IPS DF 6.9 (cell line): ENCODE data around the gene ARHGEF25.
"Not testable (repeated sequence)": the region's sequence is repeated elsewhere in the genome, so short reads cannot be mapped to it uniquely, and the experiment has no call there.

Source experiments
- DNase-seq: peaks from one replicate; pipeline ENCODE4 v3.0.0-alpha.2; 2013; ENCODE audit warnings: low read depth, low spot score
- H3K27ac ChIP-seq: one replicate; pipeline ENCODE4 v1.5.1; 2013; ENCODE audit warnings: low read length, control low read depth
- H3K27me3 ChIP-seq: 2 replicates; pipeline ENCODE4 v1.6.1; 2013; ENCODE audit warnings: mild to moderate bottlenecking, low read length; ENCODE audit not compliant: control insufficient read depth, insufficient read depth
- H3K36me3 ChIP-seq: 2 replicates; pipeline ENCODE4 v1.6.1; 2013; ENCODE audit warnings: low read length; ENCODE audit not compliant: control insufficient read depth, insufficient read depth
- H3K4me1 ChIP-seq: 2 replicates; pipeline ENCODE4 v1.6.1; 2013; ENCODE audit warnings: low read length; ENCODE audit not compliant: control insufficient read depth, insufficient read depth
- H3K4me3 ChIP-seq: 2 replicates; pipeline ENCODE4 v1.5.1; 2013; ENCODE audit warnings: mild to moderate bottlenecking, low read length
- H3K9me3 ChIP-seq: 2 replicates; pipeline ENCODE4 v1.6.1; 2013; ENCODE audit warnings: low read length, inconsistent platforms; ENCODE audit not compliant: control insufficient read depth, insufficient read depth
- WGBS: extraction: QIAGEN DNeasy Blood & Tissue Kit; methylation state at CpG from one replicate; pipeline ENCODE4 v1.1.7; 2013; ENCODE audit warnings: mixed read lengths, missing lambda C conversion rate; ENCODE audit not compliant: insufficient read length, insufficient coverage; 5-methylcytosine and 5-hydroxymethylcytosine counted together

ARHGEF25 gene

DNA sequence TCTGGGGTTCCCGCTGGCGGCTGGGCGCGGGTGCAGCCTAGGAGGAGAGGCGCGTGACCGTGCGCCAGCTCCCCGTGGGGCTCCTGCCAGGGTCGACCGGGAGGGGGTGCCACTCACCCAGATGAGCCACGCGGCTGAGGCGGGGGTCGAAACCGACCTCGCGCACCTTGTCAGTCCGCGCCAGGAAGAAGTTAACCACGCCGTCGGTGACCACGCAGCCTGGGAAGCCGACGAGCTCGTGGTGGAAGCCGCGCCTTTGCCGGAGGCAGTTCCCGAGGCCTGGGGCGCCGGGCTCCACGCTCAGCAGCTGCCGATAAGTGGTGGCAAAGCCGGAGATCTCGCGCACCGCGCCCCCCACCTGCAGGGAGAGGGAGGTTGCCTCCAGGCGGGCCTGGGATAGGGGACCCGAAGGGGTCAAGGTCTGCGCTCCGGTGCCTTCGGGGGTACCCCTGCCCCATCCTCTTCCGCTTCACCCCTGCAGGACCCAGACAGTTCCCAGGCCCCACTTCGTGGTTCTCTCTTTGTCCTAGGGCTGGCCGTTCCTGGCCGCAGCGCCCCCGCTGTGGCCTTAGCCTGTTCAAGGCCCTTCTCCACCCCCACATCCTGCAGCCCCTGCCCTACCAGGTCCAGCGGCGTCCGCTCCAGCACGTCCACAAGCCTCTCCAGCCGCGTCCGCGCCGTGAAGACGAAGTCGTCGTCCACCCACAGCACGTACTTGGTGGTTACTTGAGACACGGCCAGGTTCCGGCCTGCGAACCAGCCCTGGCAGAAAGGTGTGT is 16.5 kb downstream of the ARHGEF25 start:
- DNase-seq, result no peak
- Histone ChIP-seq H3K36me3 (no peaks in the 10 kb centered on the region), H3K27me3 (peaks cover 91% of the 10 kb centered on the region), H3K4me1 (peaks cover 8% of the 10 kb centered on the region), H3K9me3 (no peaks in the 10 kb centered on the region), H3K4me3 (peak overlapping the region; percentile 25; the same call in 1 of the 2 replicates), H3K27ac (no peak overlapping the region)
- WGBS, result no CpG with 5 or more reads among the region's 67 CpGs

DNA sequence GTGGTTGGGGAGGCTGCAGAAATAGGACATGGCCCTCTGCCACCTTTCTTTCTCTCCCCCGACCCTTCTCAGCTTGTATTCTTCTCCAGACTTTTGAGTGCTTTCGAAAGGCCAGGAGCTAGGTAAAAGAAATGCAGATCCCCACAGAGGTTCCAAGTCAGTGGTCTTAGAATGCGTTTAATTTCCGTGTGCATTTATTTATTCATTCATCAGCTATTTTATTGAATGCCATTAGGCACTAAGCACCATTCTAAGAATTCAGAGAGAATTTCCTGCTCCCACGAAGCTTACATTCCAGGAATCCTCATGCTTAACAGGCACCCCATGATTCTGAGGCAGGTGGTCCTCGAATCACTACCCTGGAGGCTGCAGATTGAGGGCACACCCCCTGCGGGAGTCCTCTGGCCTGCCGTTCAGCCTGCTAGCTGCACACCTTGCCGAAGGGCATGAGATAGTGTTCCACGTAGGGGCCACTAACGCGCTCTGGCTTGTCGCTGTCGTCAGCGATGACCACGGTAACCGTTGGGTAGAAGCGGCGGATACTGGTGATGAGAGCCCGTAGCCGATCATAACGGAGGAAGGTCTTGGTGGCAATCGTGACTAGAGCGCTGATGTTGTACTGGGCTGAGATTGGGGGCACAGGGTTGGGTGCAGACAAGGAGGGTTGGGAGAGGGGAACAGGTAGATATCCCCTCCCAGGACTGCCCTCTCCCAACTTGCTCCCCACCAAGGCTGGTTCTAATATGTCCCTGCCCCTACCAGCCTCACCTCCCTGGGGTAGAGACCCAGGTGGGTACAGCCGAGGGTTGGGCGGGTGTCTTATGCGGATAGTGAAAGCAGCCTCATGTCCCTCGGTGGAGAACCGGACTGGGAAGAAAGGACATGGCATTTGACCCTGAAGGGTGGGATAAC is 17.3 kb downstream of the ARHGEF25 start:
- WGBS, result no CpG with 5 or more reads among the region's 29 CpGs
- Histone ChIP-seq H3K36me3 (no peaks in the 10 kb centered on the region), H3K4me1 (peaks cover 8% of the 10 kb centered on the region), H3K27me3 (peaks cover 85% of the 10 kb centered on the region), H3K4me3 (no peak overlapping the region; the same call in 1 of the 2 replicates), H3K9me3 (no peaks in the 10 kb centered on the region), H3K27ac (no peak overlapping the region)
- no peak for DNase-seq

GRCh38 chr12:57629897-57630471 is 18.7 kb downstream of the ARHGEF25 start:
- no peak overlapping the region for H3K4me3 ChIP-seq
- peaks cover 70% of the 10 kb centered on the region for H3K27me3 ChIP-seq
- no peaks in the 10 kb centered on the region for H3K9me3 ChIP-seq
- no CpG with 5 or more reads among the region's 5 CpGs for whole genome bisulfite sequencing
- H3K27ac ChIP-seq, result no peak overlapping the region
- H3K36me3 ChIP-seq, result no peaks in the 10 kb centered on the region
- no peak for DNase-seq
- H3K4me1 ChIP-seq, result peaks cover 8% of the 10 kb centered on the region

DNA sequence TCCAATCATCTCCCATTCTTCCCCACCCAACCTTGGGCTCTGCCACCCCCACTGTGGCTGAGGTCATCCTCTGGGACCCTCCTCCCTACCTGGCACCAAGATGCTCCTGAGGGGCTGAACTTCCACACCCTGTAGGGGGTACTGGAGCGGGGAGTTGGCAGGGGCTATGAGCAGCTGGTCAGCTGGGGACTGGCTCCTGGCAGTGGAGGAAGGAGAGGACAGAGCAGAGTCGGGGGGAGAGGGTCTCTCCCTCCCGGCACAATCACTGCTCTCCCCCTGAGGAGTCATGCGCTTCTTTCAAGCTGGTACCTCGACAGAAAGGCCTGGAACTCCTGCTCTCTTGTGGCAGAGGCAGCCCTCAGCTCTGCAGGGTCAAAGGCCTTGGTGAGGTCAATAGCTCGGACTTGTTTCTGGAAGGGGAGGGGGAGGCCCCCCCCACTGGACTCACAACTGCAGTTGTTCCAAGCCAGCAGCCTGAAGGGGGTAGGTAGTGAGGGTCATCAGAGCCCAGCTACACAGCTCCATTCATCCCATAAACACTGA is 19.7 kb downstream of the ARHGEF25 start:
- no peak for DNase-seq
- WGBS, result no CpG with 5 or more reads among the region's 6 CpGs
- H3K27me3 ChIP-seq, result peaks cover 61% of the 10 kb centered on the region
- no peak overlapping the region for H3K27ac ChIP-seq
- H3K4me1 ChIP-seq, result peaks cover 8% of the 10 kb centered on the region
- no peaks in the 10 kb centered on the region for H3K36me3 ChIP-seq
- H3K9me3 ChIP-seq, result no peaks in the 10 kb centered on the region
- no peak overlapping the region for H3K4me3 ChIP-seq

- no peak for DNase-seq
- Histone ChIP-seq H3K36me3 (no peaks in the 10 kb centered on the region), H3K4me1 (peaks cover 8% of the 10 kb centered on the region), H3K27ac (no peak overlapping the region), H3K9me3 (no peaks in the 10 kb centered on the region), H3K4me3 (peak overlapping the region; percentile 45; the same call in 1 of the 2 replicates), H3K27me3 (peaks cover 54% of the 10 kb centered on the region)
- WGBS, result no CpG with 5 or more reads among the region's 26 CpGs
Observed at GRCh38 chr12:57631566-57632072, 20.4 kb downstream of the ARHGEF25 start.

- H3K9me3 ChIP-seq, result no peaks in the 10 kb centered on the region
- peaks cover 8% of the 10 kb centered on the region for H3K4me1 ChIP-seq
- H3K27ac ChIP-seq, result no peak overlapping the region
- H3K36me3 ChIP-seq, result no peaks in the 10 kb centered on the region
- peak overlapping the region; percentile 45; the same call in 1 of the 2 replicates for H3K4me3 ChIP-seq
- peaks cover 48% of the 10 kb centered on the region for H3K27me3 ChIP-seq
- no peak for DNase-seq
- no CpG with 5 or more reads among the region's 67 CpGs for WGBS
Observed at GRCh38 chr12:57632073-57632957, 21.1 kb downstream of the ARHGEF25 start.

DNA sequence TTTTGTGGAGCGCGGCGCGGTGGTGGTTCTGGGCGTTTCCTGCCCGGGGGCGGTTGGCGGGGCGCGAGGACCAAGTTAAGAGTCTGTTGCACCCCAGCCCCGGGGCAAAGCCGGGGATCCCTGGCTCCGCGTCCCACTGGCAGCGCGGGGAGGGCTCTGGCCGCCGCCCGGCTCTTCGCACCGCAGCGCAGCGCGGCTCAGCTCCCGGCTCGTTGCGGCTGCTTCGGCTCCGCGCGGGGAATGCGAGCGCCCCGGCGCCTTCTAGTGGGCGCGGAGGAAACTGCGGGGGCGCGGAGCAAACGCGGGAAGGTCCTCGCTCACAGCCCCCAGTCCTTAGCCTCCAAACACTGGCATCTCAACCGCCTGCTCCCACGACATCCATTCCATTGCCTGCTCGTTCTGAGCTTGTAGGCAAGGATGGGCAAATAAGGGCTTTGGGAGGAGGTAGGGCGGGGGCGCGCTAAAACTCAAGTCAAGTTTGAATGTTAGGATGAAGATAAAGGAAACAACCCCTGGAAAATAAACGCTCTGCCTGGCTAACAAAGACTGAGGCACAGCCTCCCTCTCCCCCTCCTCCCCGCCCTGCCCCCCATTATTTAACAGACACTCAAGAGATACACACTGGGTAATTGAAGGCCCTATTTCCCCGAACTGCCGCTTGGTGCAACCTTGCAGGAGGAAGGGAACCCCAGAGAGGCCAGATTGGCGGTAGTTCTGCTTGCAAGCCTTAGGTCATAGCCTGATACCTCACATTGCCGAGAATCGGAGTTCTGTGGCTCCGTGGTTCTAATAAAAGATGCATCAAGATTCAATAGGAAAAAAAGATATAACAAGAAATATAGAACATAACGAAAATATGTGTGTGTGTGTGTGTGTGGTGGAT is 22.0 kb downstream of the ARHGEF25 start, which contains the start of gene B4GALNT1:
TSS of gene B4GALNT1 (minus strand) at position 244 of the 883 bp plus-strand sequence. CDS start 1,069 bp downstream, outside the sequence.
- H3K27ac ChIP-seq, result no peak within 1 kb of the TSS
- no peak for DNase-seq
- 100% methylated on average over 1 of the region's 58 CpGs for WGBS
- H3K4me3 ChIP-seq, result peak within 1 kb of the TSS; percentile 45; the same call in 1 of the 2 replicates
- H3K36me3 ChIP-seq, result no peaks in the 10 kb centered on the region
- peaks cover 39% of the 10 kb centered on the region for H3K27me3 ChIP-seq
- no peaks in the 10 kb centered on the region for H3K9me3 ChIP-seq
- peaks cover 2% of the 10 kb centered on the region for H3K4me1 ChIP-seq

DNA sequence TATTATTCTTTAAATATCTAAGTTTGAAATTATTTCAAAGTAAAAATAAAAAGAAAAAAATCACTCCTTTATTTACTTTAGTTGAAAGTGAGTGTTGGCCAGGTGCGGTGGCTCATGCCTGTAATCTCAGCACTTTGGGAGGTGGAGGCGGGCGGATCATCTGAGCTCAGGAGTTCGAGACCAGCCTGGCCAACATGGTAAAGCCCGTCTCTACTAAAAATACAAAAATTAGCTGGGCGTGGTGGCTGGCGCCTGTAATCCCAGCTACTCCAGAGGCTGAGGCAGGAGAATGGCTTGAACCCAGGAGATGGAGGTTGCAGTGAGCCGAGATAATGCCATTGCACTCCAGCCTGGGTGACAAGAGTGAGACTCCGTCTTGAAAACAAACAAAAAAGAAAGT is 25.5 kb downstream of the ARHGEF25 start:
- not testable (repeated sequence) for DNase-seq

GRCh38 chr12:57637364-57637763 is 26.1 kb downstream of the ARHGEF25 start:
- no peaks in the 10 kb centered on the region for H3K9me3 ChIP-seq
- no peaks in the 10 kb centered on the region; the same call in 1 of the 2 replicates for H3K4me1 ChIP-seq
- no CpG with 5 or more reads among the region's 3 CpGs for WGBS
- no peak overlapping the region for H3K27ac ChIP-seq
- H3K4me3 ChIP-seq, result no peak overlapping the region
- H3K36me3 ChIP-seq, result no peaks in the 10 kb centered on the region
- H3K27me3 ChIP-seq, result no peaks in the 10 kb centered on the region; the same call in 1 of the 2 replicates
- DNase-seq, result no peak

More for the DNA sequence above, 25.5 kb downstream of the ARHGEF25 start:
- not testable (repeated sequence) for H3K4me1 ChIP-seq, H3K36me3 ChIP-seq, H3K9me3 ChIP-seq, H3K27me3 ChIP-seq, H3K4me3 ChIP-seq, H3K27ac ChIP-seq
- WGBS, result no CpG with 5 or more reads among the region's 9 CpGs
